Adrenal gland (tissue), 12 donors: ENCODE measurements around the gene ZDHHC14. TPM values are rescaled to one million over a fixed set of nuclear protein-coding genes. Genes with fewer than 3 reads are reported as not detected.
"Not testable (repeated sequence)": the region's sequence is repeated elsewhere in the genome, so short reads cannot be mapped to it uniquely, and the experiment has no call there.

Source experiments
- DNase-seq, 7 donors: peaks; one replicate each; pipeline ENCODE4 v3.0.0-alpha.2; 2019 to 2020
- H3K27ac ChIP-seq, 5 donors: fragments of 200-600 bp; sonication (generic) in 4 of 5; 1 replicate in 3 of 5; 2 replicates in 2 of 5; pipeline versions ENCODE4 v1.5.1 to v1.8.0; 2016 to 2020; ENCODE audit warnings: mild to moderate bottlenecking in 1 of 5
- H3K27me3 ChIP-seq: fragments of 200-600 bp; 2 replicates; pipeline ENCODE4 v1.8.0; 2021
- H3K36me3 ChIP-seq, 2 donors: fragments of 200-600 bp; replicated peaks in 1 of 2; 1 replicate in 1 of 2; 2 replicates in 1 of 2; pipeline versions ENCODE4 v1.5.1 to v1.8.0; 2018 to 2022
- H3K4me1 ChIP-seq, 2 donors: fragments of 200-600 bp; replicated peaks in 1 of 2; 1 replicate in 1 of 2; 2 replicates in 1 of 2; pipeline versions ENCODE4 v1.5.1 to v1.8.0; 2018 to 2021
- H3K4me3 ChIP-seq, 4 donors: fragments of 200-600 bp; sonication (generic) in 3 of 4; one replicate each; pipeline ENCODE4 v1.5.1; 2016 to 2018
- H3K9me3 ChIP-seq, 3 donors: fragments of 200-600 bp; sonication (generic) in 1 of 3; replicated peaks in 1 of 3; 1 replicate in 2 of 3; 2 replicates in 1 of 3; pipeline versions ENCODE4 v1.5.1 to v1.8.0; 2016 to 2021
- CTCF ChIP-seq, 6 experiments: fragments of 450-650 bp in 4 of 6; fragments of 200-600 bp in 2 of 6; sonication (generic) in 1 of 6; IDR thresholded peaks; 1 replicate in 5 of 6; 2 replicates in 1 of 6; pipeline versions ENCODE4 v1.5.1 to v1.8.0; 2016 to 2021; ENCODE audit warnings: antibody characterized with exemption in 6 of 6, mild to moderate bottlenecking in 2 of 6, moderate library complexity in 1 of 6
- POLR2A ChIP-seq, 2 donors: fragments of 450-650 bp; IDR thresholded peaks; one replicate each; pipeline ENCODE4 v1.6.1; 2017; ENCODE audit warnings: antibody characterized with exemption in 2 of 2, mild to moderate bottlenecking in 2 of 2, moderate library complexity in 1 of 2
- WGBS, 4 donors: extraction: QIAGEN DNeasy Blood & Tissue Kit in 2 of 4; methylation state at CpG; one replicate each; pipeline versions ENCODE4 v1.1.5 to v1.1.7; 2013 to 2017; 5-methylcytosine and 5-hydroxymethylcytosine counted together
- intact Hi-C, 2 donors: fragments of 100-400 bp; cut with DNase I; formaldehyde crosslinking; loops; one replicate each; pipeline versions ENCODE4 v1.14.1 to v1.15.0; 2022 to 2023
- polyA plus RNA-seq, 3 donors: library from polyadenylated mRNA; stranded (reverse); fragments of 200-250 nt in 2 of 3; fragments of 350-450 nt in 1 of 3; fragmentation: Illumina TruSeq in 1 of 3; extraction: RNeasy Lipid Tissue Mini Kit (QIAGEN cat#74804) in 1 of 3; gene quantifications; one replicate each; pipeline ENCODE4 v1.2.3, GENCODE V29; 2013 to 2014
- total RNA-seq, 9 donors: library from RNA; depleted of rRNA in 4 of 9; stranded (reverse); fragments of >200 nt in 4 of 9; fragments of 120-200 nt in 1 of 9; fragmentation: NEBNext Ultra II Directional in 1 of 9; extraction: Animal tissue kit (Norgen Biotek cat#: 25700) in 1 of 9; gene quantifications; one replicate each; pipeline versions ENCODE4 v1.1.0 to v1.2.4, GENCODE V29; 2013 to 2023
- donor health status: healthy with polysubstance abuse.
- donor health status: Bipolar disorder and iron deficiency.
- donor health status: DM: yes; HTN: yes; CAD: no.
- donor health status: DM: no; HTN: no; CAD: no.
- donor health status: DM: no; HTN: no; CAD: no.
- donor health status: DM: yes; HTN: yes; CAD: no.

Gene ZDHHC14
- total and polyA plus RNA-seq, 12 donors = 3.8 to 14.3 (median 8.8) TPM

GRCh38 chr6:157333956-157334355 is 47.0 kb upstream of the ZDHHC14 start:
- no peaks in the 10 kb centered on the region for H3K36me3 ChIP-seq
- 81 to 88% (median 83%) methylated on average over 3 of the region's 3 CpGs for WGBS, 4 donors
- intact Hi-C loops = no loop called here
- H3K9me3 ChIP-seq = no peaks in the 10 kb centered on the region
- H3K27me3 ChIP-seq = no peaks in the 10 kb centered on the region
- H3K4me1 ChIP-seq = no peaks in the 10 kb centered on the region
- DNase-seq = no peak
- H3K27ac ChIP-seq = no peak overlapping the region
- H3K4me3 ChIP-seq = no peak overlapping the region
- TF ChIP-seq CTCF (IDR thresholded peaks at IDR 0.05) (no peak), POLR2A (IDR thresholded peaks at IDR 0.05) (no peak)

- Histone ChIP-seq H3K27ac (no peak overlapping the region), H3K4me3 (no peak overlapping the region), H3K9me3 (no peaks in the 10 kb centered on the region), H3K27me3 (no peaks in the 10 kb centered on the region), H3K36me3 (no peaks in the 10 kb centered on the region), H3K4me1 (no peaks in the 10 kb centered on the region)
- DNase-seq = no peak
- TF ChIP-seq POLR2A (IDR thresholded peaks at IDR 0.05) (no peak), CTCF (IDR thresholded peaks at IDR 0.05) (no peak)
- intact Hi-C loops = no loop called here
- WGBS, 4 donors = 40 to 57% (median 53%) methylated on average over 6 of the region's 6 CpGs
These were observed 45.2 kb upstream of the ZDHHC14 start for GRCh38 chr6:157335829-157336228.

- H3K4me1 ChIP-seq, H3K27me3 ChIP-seq, intact Hi-C loops, DNase-seq, H3K27ac ChIP-seq, H3K36me3 ChIP-seq, H3K9me3 ChIP-seq, H3K4me3 ChIP-seq: not testable (repeated sequence)
- 69 to 73% (median 70%) methylated on average over 3 of the region's 3 CpGs for WGBS, 4 donors
These were observed 43.7 kb upstream of the ZDHHC14 start for GRCh38 chr6:157337276-157337675.

GRCh38 chr6:157337751-157338150 is 43.2 kb upstream of the ZDHHC14 start:
- Histone ChIP-seq H3K27me3 (no peaks in the 10 kb centered on the region), H3K9me3 (no peaks in the 10 kb centered on the region), H3K27ac (no peak overlapping the region), H3K4me3 (no peak overlapping the region), H3K4me1 (no peaks in the 10 kb centered on the region), H3K36me3 (no peaks in the 10 kb centered on the region)
- DNase-seq = peak in 1 of 7 donors; percentile 37
- TF ChIP-seq POLR2A (IDR thresholded peaks at IDR 0.05) (no peak), CTCF (IDR thresholded peaks at IDR 0.05) (no peak)
- intact Hi-C loops = no loop called here
- WGBS, 4 donors = 61 to 76% (median 65%) methylated on average over 2 of the region's 2 CpGs

GRCh38 chr6:157339432-157339831 is 41.6 kb upstream of the ZDHHC14 start:
- 85 to 100% (median 94%) methylated on average over 1 of the region's 1 CpG for WGBS, 4 donors
- DNase-seq = no peak
- Histone ChIP-seq H3K4me3 (no peak overlapping the region), H3K36me3 (no peaks in the 10 kb centered on the region), H3K4me1 (no peaks in the 10 kb centered on the region), H3K27me3 (no peaks in the 10 kb centered on the region), H3K9me3 (no peaks in the 10 kb centered on the region), H3K27ac (no peak overlapping the region)
- intact Hi-C loops = no loop called here
- TF ChIP-seq CTCF (IDR thresholded peaks at IDR 0.05) (no peak), POLR2A (IDR thresholded peaks at IDR 0.05) (no peak)
